Bronchial epithelial cell (primary cell): Measurements from ENCODE around the gene TMEM200B. TPM values are rescaled to one million over a fixed set of nuclear protein-coding genes. Genes with fewer than 3 reads are reported as not detected.

ENCODE experiments used
- DNase-seq: peaks from one replicate; pipeline ENCODE4 v3.0.0-alpha.2; 2010; ENCODE audit warnings: low read depth
- FAIRE-seq: peaks from 2 replicates; lab custom pipeline; 2011; peaks lifted over from hg19 to GRCh38; lab: Jason Lieb, UNC
- H3K27me3 ChIP-seq: 2 replicates; pipeline ENCODE4 v1.5.1; 2011; ENCODE audit warnings: low read length; ENCODE audit not compliant: control insufficient read depth, insufficient read depth
- H3K36me3 ChIP-seq: 2 replicates; pipeline ENCODE4 v1.5.1; 2011; ENCODE audit warnings: low read length; ENCODE audit not compliant: control insufficient read depth, insufficient read depth
- H3K4me3 ChIP-seq: 2 replicates; pipeline ENCODE4 v1.5.1; 2011; ENCODE audit warnings: mild to moderate bottlenecking, low read depth, low read length, control low read depth
- CTCF ChIP-seq: IDR thresholded peaks from 2 replicates; pipeline ENCODE4 v1.5.1; 2011; ENCODE audit warnings: mild to moderate bottlenecking, moderate library complexity, low read length, control low read depth, inconsistent platforms; ENCODE audit not compliant: insufficient read depth, severe bottlenecking
- total RNA-seq: library from RNA; depleted of rRNA; stranded (reverse); fragments of >200 nt; gene quantifications from 2 replicates; pipeline ENCODE4 v1.2.1, GENCODE V29; 2014

TMEM200B gene
- total RNA-seq, 1 donor from 2014 or later, result 1.1 TPM

- Histone ChIP-seq H3K27me3 (peaks cover 6% of the 10 kb centered on the region), H3K4me3 (no peak overlapping the region), H3K36me3 (no peaks in the 10 kb centered on the region)
- DNase-seq (no peak), FAIRE-seq (no peak)
- no peak for TF ChIP-seq CTCF
Measured at GRCh38 chr1:29129916-29130315, 6.2 kb upstream of the TMEM200B start.

DNA sequence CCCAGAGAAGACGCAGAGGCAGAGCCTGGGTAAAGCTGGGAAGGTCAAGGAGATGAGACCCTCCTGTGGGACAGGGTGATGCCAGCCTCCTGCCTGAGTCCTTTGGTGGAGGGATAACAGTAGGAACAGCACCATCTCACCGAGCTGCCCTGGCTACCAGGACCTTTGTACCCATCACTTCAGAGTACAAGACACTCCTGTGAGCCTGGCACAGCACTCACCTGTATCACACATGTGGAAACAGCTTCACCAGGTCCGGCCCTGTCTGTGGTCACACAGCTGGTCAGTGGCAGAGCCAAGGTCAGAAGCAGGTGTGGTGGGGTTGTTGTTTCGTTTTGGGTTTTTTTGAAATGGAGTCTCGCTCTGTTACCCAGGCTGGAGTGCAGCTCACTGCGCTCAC, 5.0 kb upstream of the TMEM200B start:
- Histone ChIP-seq H3K27me3 (peaks cover 4% of the 10 kb centered on the region), H3K4me3 (no peak overlapping the region), H3K36me3 (no peaks in the 10 kb centered on the region)
- TF ChIP-seq CTCF, result no peak
- no peak for DNase-seq
- no peak for FAIRE-seq

- H3K4me3 ChIP-seq, result no peak overlapping the region
- no peak for TF ChIP-seq CTCF
- DNase-seq (no peak), FAIRE-seq (no peak)
- peaks cover 17% of the 10 kb centered on the region for H3K27me3 ChIP-seq
- H3K36me3 ChIP-seq, result no peaks in the 10 kb centered on the region
Measured at GRCh38 chr1:29126198-29126597, 2.5 kb upstream of the TMEM200B start.

DNA sequence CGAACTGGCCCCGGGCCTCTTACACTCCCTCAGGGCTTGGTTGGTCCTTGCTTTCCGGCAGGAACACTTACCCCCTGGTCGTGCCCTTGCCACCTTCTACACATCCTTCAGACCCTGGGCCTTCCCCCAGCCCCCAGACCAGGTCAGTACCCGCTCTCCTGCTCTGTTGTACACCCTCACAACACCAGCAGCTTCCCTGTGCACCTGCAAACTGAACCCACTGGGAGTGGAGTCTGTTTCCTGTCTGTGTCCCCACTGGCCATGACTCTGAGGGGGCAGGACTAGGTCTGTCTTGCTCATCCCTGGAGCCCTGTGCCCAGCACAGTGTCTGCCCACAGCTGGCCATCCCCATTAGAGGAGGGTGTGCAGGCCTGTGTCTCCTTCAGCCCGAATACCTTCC, 2.1 kb upstream of the TMEM200B start:
- peaks cover 17% of the 10 kb centered on the region for H3K27me3 ChIP-seq
- FAIRE-seq, result peak; percentile 55
- TF ChIP-seq CTCF, result no peak
- H3K36me3 ChIP-seq, result no peaks in the 10 kb centered on the region
- DNase-seq, result no peak
- H3K4me3 ChIP-seq, result no peak overlapping the region

- H3K36me3 ChIP-seq, result no peaks in the 10 kb centered on the region
- H3K4me3 ChIP-seq, result no peak overlapping the region
- FAIRE-seq, result no peak
- TF ChIP-seq CTCF, result no peak
- peaks cover 17% of the 10 kb centered on the region for H3K27me3 ChIP-seq
- DNase-seq, result no peak
Measured at GRCh38 chr1:29125237-29125641, 1.5 kb upstream of the TMEM200B start.

- TF ChIP-seq CTCF, result peak; percentile 74
- Histone ChIP-seq H3K4me3 (peak overlapping the region; percentile 43), H3K36me3 (no peaks in the 10 kb centered on the region), H3K27me3 (peaks cover 17% of the 10 kb centered on the region)
- no peak for FAIRE-seq
- no peak for DNase-seq
Measured at GRCh38 chr1:29124366-29125236, 898 bp upstream of the TMEM200B start.
